ENCODE measurements around the gene POLR2L.

POLR2L gene

GRCh38 chr11:863910-864827 is 21.8 kb upstream of the POLR2L start:
- TF ChIP-seq POLR2A (IDR thresholded peaks at IDR 0.05; ENCODE audit: low read depth, low read length) (no peak), SPI1 (IDR thresholded peaks at IDR 0.05; ENCODE audit: low read depth, low read length) (no peak)
- FAIRE-seq: no peak
- no peak for DNase-seq (ENCODE audit: insufficient read length, low spot score)

- FAIRE-seq (no peak), DNase-seq (ENCODE audit: insufficient read length, low spot score) (no peak)
- TF ChIP-seq POU2F2 (IDR thresholded peaks at IDR 0.05; ENCODE audit: low read depth, low read length): no peak
- TF ChIP-seq POLR2AphosphoS5 (IDR thresholded peaks at IDR 0.05; ENCODE audit: low read depth, low read length): no peak
- TF ChIP-seq SPI1 (IDR thresholded peaks at IDR 0.05; ENCODE audit: low read depth, low read length): no peak
- no peak for TF ChIP-seq PAX5 (IDR thresholded peaks at IDR 0.05; ENCODE audit: insufficient read depth, low read length, severe bottlenecking)
- no peak for TF ChIP-seq TAF1 (IDR thresholded peaks at IDR 0.05; ENCODE audit: low read depth, low read length)
- no peak for TF ChIP-seq POLR2A (IDR thresholded peaks at IDR 0.05; ENCODE audit: low read depth, low read length)
Measured at GRCh38 chr11:863023-863909, 20.9 kb upstream of the POLR2L start.

- TF ChIP-seq POLR2AphosphoS5 (IDR thresholded peaks at IDR 0.05; ENCODE audit: low read depth, low read length): no peak
- no peak for TF ChIP-seq SPI1 (IDR thresholded peaks at IDR 0.05; ENCODE audit: low read depth, low read length)
- no peak for TF ChIP-seq PAX5 (IDR thresholded peaks at IDR 0.05; ENCODE audit: insufficient read depth, low read length, severe bottlenecking)
- no peak for TF ChIP-seq TAF1 (IDR thresholded peaks at IDR 0.05; ENCODE audit: low read depth, low read length)
- no peak for TF ChIP-seq POLR2A (IDR thresholded peaks at IDR 0.05; ENCODE audit: low read depth, low read length)
- TF ChIP-seq POU2F2 (IDR thresholded peaks at IDR 0.05; ENCODE audit: low read depth, low read length): no peak
- FAIRE-seq: no peak
Measured at GRCh38 chr11:862696-863022, 20.3 kb upstream of the POLR2L start.

GRCh38 chr11:862081-862661 is 19.8 kb upstream of the POLR2L start:
- no peak for DNase-seq (ENCODE audit: insufficient read length, low spot score)
- TF ChIP-seq TAF1 (IDR thresholded peaks at IDR 0.05; ENCODE audit: low read depth, low read length) (no peak), POLR2A (IDR thresholded peaks at IDR 0.05; ENCODE audit: low read depth, low read length) (no peak), PAX5 (IDR thresholded peaks at IDR 0.05; ENCODE audit: insufficient read depth, low read length, severe bottlenecking) (no peak), POLR2AphosphoS5 (IDR thresholded peaks at IDR 0.05; ENCODE audit: low read depth, low read length) (no peak), POU2F2 (IDR thresholded peaks at IDR 0.05; ENCODE audit: low read depth, low read length) (no peak), SPI1 (IDR thresholded peaks at IDR 0.05; ENCODE audit: low read depth, low read length) (no peak)
- FAIRE-seq: no peak

More at GRCh38 chr11:862696-863022, 20.3 kb upstream of the POLR2L start:
- no peak for DNase-seq (ENCODE audit: insufficient read length, low spot score)

- TF ChIP-seq POU2F2 (IDR thresholded peaks at IDR 0.05; ENCODE audit: low read depth, low read length): no peak
- TF ChIP-seq SPI1 (IDR thresholded peaks at IDR 0.05; ENCODE audit: low read depth, low read length): no peak
- no peak for TF ChIP-seq POLR2A (IDR thresholded peaks at IDR 0.05; ENCODE audit: low read depth, low read length)
- no peak for TF ChIP-seq PAX5 (IDR thresholded peaks at IDR 0.05; ENCODE audit: insufficient read depth, low read length, severe bottlenecking)
- TF ChIP-seq TAF1 (IDR thresholded peaks at IDR 0.05; ENCODE audit: low read depth, low read length): no peak
- no peak for TF ChIP-seq POLR2AphosphoS5 (IDR thresholded peaks at IDR 0.05; ENCODE audit: low read depth, low read length)
- FAIRE-seq (no peak), DNase-seq (ENCODE audit: insufficient read length, low spot score) (no peak)
Measured at GRCh38 chr11:861105-861479, 18.8 kb upstream of the POLR2L start.

GRCh38 chr11:860234-861104 is 18.1 kb upstream of the POLR2L start:
- FAIRE-seq (no peak), DNase-seq (ENCODE audit: insufficient read length, low spot score) (no peak)

GRCh38 chr11:859394-860131 is 17.2 kb upstream of the POLR2L start:
- DNase-seq (ENCODE audit: insufficient read length, low spot score) (no peak), FAIRE-seq (no peak)
- TF ChIP-seq SPI1 (IDR thresholded peaks at IDR 0.05; ENCODE audit: low read depth, low read length): no peak

More at GRCh38 chr11:860234-861104, 18.1 kb upstream of the POLR2L start:
- TF ChIP-seq PAX5 (IDR thresholded peaks at IDR 0.05; ENCODE audit: insufficient read depth, low read length, severe bottlenecking) (no peak), TAF1 (IDR thresholded peaks at IDR 0.05; ENCODE audit: low read depth, low read length) (no peak), POU2F2 (IDR thresholded peaks at IDR 0.05; ENCODE audit: low read depth, low read length) (no peak), SPI1 (IDR thresholded peaks at IDR 0.05; ENCODE audit: low read depth, low read length) (no peak)

- DNase-seq (ENCODE audit: insufficient read length, low spot score): no peak
- no peak for FAIRE-seq
- no peak; the same call in 1 of the 2 replicates for TF ChIP-seq POLR2AphosphoS5 (IDR thresholded peaks at IDR 0.05; ENCODE audit: low read depth, low read length)
- no peak for TF ChIP-seq POU2F2 (IDR thresholded peaks at IDR 0.05; ENCODE audit: low read depth, low read length)
Measured at GRCh38 chr11:858762-859339, 16.5 kb upstream of the POLR2L start.
